HCT116 (cell line): ENCODE measurements around the gene CHST8. TPM values are rescaled to one million over a fixed set of nuclear protein-coding genes. Genes with fewer than 3 reads are reported as not detected.

Experiments
- ATAC-seq: fragments of 200-7000 bp; cut with Tn5 transposase; 2 replicates; pipeline ENCODE4 v1.9.1; 2020; ENCODE audit warnings: mild to moderate bottlenecking, moderate library complexity
- Bru-seq: library from RNA; stranded (reverse); fragments of 400-500 nt; gene quantifications from one replicate; lab custom pipeline; 2021; lab: Mats Ljungman, UMichigan
- BruChase-seq, 2 experiments: library from RNA; stranded (reverse); fragments of 400-500 nt; gene quantifications; one replicate each; lab custom pipeline; 2021; lab: Mats Ljungman, UMichigan
- BruUV-seq: library from RNA; stranded (reverse); fragments of 400-500 nt; replicated peaks from 2 replicates; lab custom pipeline; 2021; lab: Mats Ljungman, UMichigan
- CTCF ChIA-PET: fragments of 300-600 bp; sonication (Branson Sonifier 250); formaldehyde crosslinking; loops from one replicate; lab custom pipeline; 2021; ENCODE audit warnings: antibody characterized with exemption; lab: Charles Lee
- POLR2A ChIA-PET: fragments of 300-600, 350-600 bp; sonication (Branson Sonifier 250); formaldehyde crosslinking; loops from one replicate; lab custom pipeline; 2021; ENCODE audit warnings: antibody characterized with exemption; lab: Charles Lee
- RAD21 ChIA-PET, 2 experiments: fragments of 300-600 bp; sonication (Branson Sonifier 250); formaldehyde crosslinking; loops; one replicate each; lab custom pipeline; 2023; ENCODE audit warnings: low total read pairs in 2 of 2; ENCODE audit not compliant: uncharacterized antibody in 2 of 2, unreplicated experiment in 2 of 2, low non-redundant PET in 1 of 2; lab: Charles Lee
- DNase-seq: peaks from one replicate; pipeline ENCODE4 v3.0.0-alpha.2; 2010; ENCODE audit warnings: low read depth, low spot score
- H2AFZ ChIP-seq: fragments of 200-600 bp; shearing (Covaris generic), sonication (generic); 2 replicates; pipeline ENCODE4 v1.6.1; 2017; ENCODE audit warnings: low read depth, mixed run types, mixed read lengths, antibody characterized with exemption, low read length; ENCODE audit not compliant: poor library complexity, severe bottlenecking
- H3K27ac ChIP-seq: 2 replicates; pipeline ENCODE4 v1.5.1; 2012; ENCODE audit warnings: low read depth, low read length
- H3K27me3 ChIP-seq: fragments of 200-600 bp; sonication (generic); 2 replicates; pipeline ENCODE4 v1.6.1; 2016; ENCODE audit warnings: mixed run types, low read length, mixed read lengths; ENCODE audit not compliant: insufficient read depth
- H3K36me3 ChIP-seq, 2 experiments: fragments of 200-500 bp in 1 of 2; fragments of 200-600 bp in 1 of 2; sonication (Bioruptor generic) in 1 of 2; sonication (generic) in 1 of 2; 2 replicates each; pipeline versions ENCODE4 v1.5.1 to v1.6.1; 2014 to 2016; ENCODE audit warnings: low read length in 2 of 2, inconsistent platforms in 1 of 2, mixed read lengths in 1 of 2, mixed run types in 1 of 2; ENCODE audit not compliant: insufficient read depth in 2 of 2, control insufficient read depth in 1 of 2
- H3K4me1 ChIP-seq, 2 experiments: fragments of 200-600 bp in 1 of 2; sonication (generic) in 1 of 2; 2 replicates each; pipeline versions ENCODE4 v1.5.1 to v1.6.1; 2012 to 2017; ENCODE audit warnings: low read length in 2 of 2, inconsistent platforms in 1 of 2, mild to moderate bottlenecking in 1 of 2, mixed read lengths in 1 of 2, mixed run types in 1 of 2, moderate library complexity in 1 of 2; ENCODE audit not compliant: insufficient read depth in 2 of 2, control insufficient read depth in 1 of 2
- H3K4me2 ChIP-seq: fragments of 200-600 bp; sonication (generic); 2 replicates; pipeline ENCODE4 v1.6.1; 2017; ENCODE audit warnings: mixed run types, low read length, mixed read lengths
- H3K4me3 ChIP-seq, 2 experiments: fragments of 200-600 bp in 1 of 2; sonication (generic) in 1 of 2; replicated peaks in 1 of 2; 2 replicates each; pipeline ENCODE4 v1.5.1; 2011 to 2016; ENCODE audit warnings: low read length in 2 of 2, control low read depth in 1 of 2, low read depth in 1 of 2, mild to moderate bottlenecking in 1 of 2, mixed read lengths in 1 of 2, mixed run types in 1 of 2
- H3K79me2 ChIP-seq: fragments of 200-600 bp; sonication (generic); 2 replicates; pipeline ENCODE4 v1.6.1; 2017; ENCODE audit warnings: mild to moderate bottlenecking, mixed run types, low read length, moderate library complexity, mixed read lengths; ENCODE audit not compliant: insufficient read depth
- H3K9ac ChIP-seq: fragments of 200-600 bp; sonication (generic); 2 replicates; pipeline ENCODE4 v1.6.1; 2016; ENCODE audit warnings: low read length, mixed read lengths
- H3K9me2 ChIP-seq: fragments of 200-600 bp; sonication (generic), shearing (Covaris generic); 2 replicates; pipeline ENCODE4 v1.6.1; 2017; ENCODE audit warnings: mixed run types, mild to moderate bottlenecking, moderate library complexity; ENCODE audit not compliant: insufficient read depth
- H3K9me3 ChIP-seq, 2 experiments: fragments of 200-500 bp in 1 of 2; fragments of 200-600 bp in 1 of 2; sonication (Bioruptor generic) in 1 of 2; sonication (generic) in 1 of 2; 2 replicates each; pipeline ENCODE4 v1.6.1; 2014 to 2017; ENCODE audit warnings: low read length in 2 of 2, mixed read lengths in 2 of 2, inconsistent platforms in 1 of 2, low read depth in 1 of 2, mild to moderate bottlenecking in 1 of 2, mixed run types in 1 of 2, moderate library complexity in 1 of 2; ENCODE audit not compliant: control insufficient read depth in 1 of 2, insufficient read depth in 1 of 2
- H4K20me1 ChIP-seq: fragments of 200-600 bp; sonication (generic), shearing (Covaris generic); 2 replicates; pipeline ENCODE4 v1.6.1; 2017; ENCODE audit warnings: mixed run types, mild to moderate bottlenecking, moderate library complexity; ENCODE audit not compliant: insufficient read depth
- ATF3 ChIP-seq: IDR thresholded peaks from 2 replicates; pipeline ENCODE4 v1.6.1; 2012
- CBX3 ChIP-seq: IDR thresholded peaks from 2 replicates; pipeline ENCODE4 v1.6.1; 2012; ENCODE audit warnings: low read depth
- CEBPB ChIP-seq: IDR thresholded peaks from 2 replicates; pipeline ENCODE4 v1.6.1; 2012; ENCODE audit warnings: low read depth
- CTCF ChIP-seq, 3 experiments: fragments of 200-600 bp in 1 of 3; sonication (generic) in 1 of 3; IDR thresholded peaks in 2 of 3; conservative IDR thresholded peaks in 1 of 3; 2 replicates each; pipeline ENCODE4 v1.5.1; 2012 to 2017; ENCODE audit warnings: low read depth in 2 of 3, low read length in 2 of 3, antibody characterized with exemption in 1 of 3, borderline replicate concordance in 1 of 3, control low read depth in 1 of 3, mild to moderate bottlenecking in 1 of 3, mixed read lengths in 1 of 3, mixed run types in 1 of 3, moderate library complexity in 1 of 3; ENCODE audit not compliant: insufficient read depth in 1 of 3
- EGR1 ChIP-seq: IDR thresholded peaks from 2 replicates; pipeline ENCODE4 v1.6.1; 2012; ENCODE audit warnings: low read depth
- ELF1 ChIP-seq: IDR thresholded peaks from 2 replicates; pipeline ENCODE4 v1.6.1; 2012; ENCODE audit warnings: low read depth, borderline replicate concordance
- EZH2 ChIP-seq: fragments of 200-600 bp; sonication (generic); IDR thresholded peaks from 2 replicates; pipeline ENCODE4 v1.6.1; 2017; ENCODE audit warnings: antibody characterized with exemption, mixed run types
- EZH2phosphoT487 ChIP-seq: fragments of 200-600 bp; IDR thresholded peaks from 2 replicates; pipeline ENCODE4 v1.6.1; 2018; ENCODE audit warnings: antibody characterized with exemption, borderline replicate concordance
- FOSL1 ChIP-seq: IDR thresholded peaks from 2 replicates; pipeline ENCODE4 v1.6.1; 2012; ENCODE audit warnings: low read depth
- JUND ChIP-seq: IDR thresholded peaks from 2 replicates; pipeline ENCODE4 v1.6.1; 2012
- MAX ChIP-seq: IDR thresholded peaks from 2 replicates; pipeline ENCODE4 v1.6.1; 2012
- POLR2A ChIP-seq: IDR thresholded peaks from 2 replicates; pipeline ENCODE4 v1.7.0; 2011; ENCODE audit warnings: borderline replicate concordance; ENCODE audit not compliant: insufficient read depth, insufficient read length; ENCODE audit errors: extremely low read depth
- POLR2AphosphoS5 ChIP-seq: IDR thresholded peaks from 2 replicates; pipeline ENCODE4 v1.6.1; 2011; ENCODE audit warnings: mild to moderate bottlenecking, low read depth, low read length, moderate library complexity
- SIN3A ChIP-seq: IDR thresholded peaks from 2 replicates; pipeline ENCODE4 v1.6.1; 2012; ENCODE audit warnings: low read depth
- SP1 ChIP-seq: IDR thresholded peaks from 2 replicates; pipeline ENCODE4 v1.6.1; 2012; ENCODE audit warnings: low read depth
- SRF ChIP-seq: IDR thresholded peaks from 2 replicates; pipeline ENCODE4 v1.6.1; 2012; ENCODE audit warnings: low read depth
- TCF7L2 ChIP-seq: IDR thresholded peaks from 2 replicates; pipeline ENCODE4 v1.7.0; 2011; ENCODE audit warnings: borderline replicate concordance, inconsistent platforms; ENCODE audit not compliant: insufficient read depth, insufficient read length; ENCODE audit errors: extremely low read depth
- YY1 ChIP-seq: IDR thresholded peaks from 2 replicates; pipeline ENCODE4 v1.6.1; 2011; ENCODE audit warnings: low read length, low read depth, moderate library complexity, mild to moderate bottlenecking; ENCODE audit not compliant: insufficient replicate concordance; ENCODE audit errors: extremely low read depth
- ZBTB33 ChIP-seq: IDR thresholded peaks from 2 replicates; pipeline ENCODE4 v1.6.1; 2011; ENCODE audit warnings: mild to moderate bottlenecking, low read length, moderate library complexity; ENCODE audit not compliant: insufficient replicate concordance; ENCODE audit errors: extremely low read depth
- ZFX ChIP-seq: fragments of 450-650 bp; IDR thresholded peaks from 2 replicates; pipeline ENCODE4 v1.6.1; 2017
- intact Hi-C: fragments of 100-400 bp; cut with micrococcal nuclease; formaldehyde crosslinking; loops from 2 replicates; pipeline ENCODE4 v1.10.0; 2022
- long read RNA-seq: library from polyadenylated mRNA; unstranded; transcript quantifications from one replicate; pipeline ENCODE4 v2.0.0, GENCODE V29; 2021; ENCODE audit not compliant: unreplicated experiment
- polyA plus RNA-seq: library from polyadenylated mRNA; unstranded; fragments of >200 nt; gene quantifications from 2 replicates; pipeline ENCODE4 v1.2.1, GENCODE V29; 2012; ENCODE audit warnings: missing spikeins
- total RNA-seq: library from RNA; stranded (reverse); gene quantifications from one replicate; pipeline ENCODE4 v1.2.1, GENCODE V29; 2021; ENCODE audit not compliant: unreplicated experiment

CHST8 gene
- not detected for total RNA-seq
- 0.04 TPM in 1 of 2 replicates, not detected in the other for polyA plus RNA-seq
- Bru-seq, nascent RNA, result percentile 2 among the genes with signal in this experiment
- percentile 1 among the genes with signal in this experiment for BruChase-seq, experiment 1, labeled RNA remaining after a 6-hour chase
- not detected for BruChase-seq, experiment 2, labeled RNA remaining after a 2-hour chase
- long read RNA-seq, result 0 reads

GRCh38 chr19:33621811-33622504 lies at the start of gene CHST8:
Gene CHST8, plus strand, starts transcription at chr19:33621953. Its CDS starts 67,309 bp downstream, at chr19:33689262.
- POLR2A ChIA-PET, result no interaction called here
- BruUV-seq, result no TSS peak
- CTCF ChIA-PET, result no interaction called here

More at GRCh38 chr19:33621811-33622504, at the start of gene CHST8:
- Histone ChIP-seq H3K27ac (no peak within 1 kb of the TSS), H3K9me3 (no peaks in the 10 kb centered on the region), H3K27me3 (peaks cover 21% of the 10 kb centered on the region; the same call in 1 of the 2 replicates), H3K9me2 (no peaks in the 10 kb centered on the region), H4K20me1 (no peaks in the 10 kb centered on the region), H2AFZ (no peak within 1 kb of the TSS), H3K36me3 (no peaks in the 10 kb centered on the region), H3K79me2 (no peaks in the 10 kb centered on the region), H3K4me1 (no peaks in the 10 kb centered on the region), H3K9ac (no peak within 1 kb of the TSS), H3K4me3 (no peak within 1 kb of the TSS), H3K4me2 (no peak within 1 kb of the TSS)
- no peak for TF ChIP-seq JUND
- no peak for TF ChIP-seq SIN3A
- no peak for TF ChIP-seq CTCF (IDR thresholded peaks at IDR 0.05 in 2 of 3, conservative IDR thresholded peaks at IDR 0.05 in 1 of 3; ENCODE audit: borderline replicate concordance in 1 of 3, insufficient read depth in 1 of 3, low read depth in 2 of 3, low read length in 2 of 3)
- no peak for TF ChIP-seq CBX3
- no peak for TF ChIP-seq EZH2
- no peak for TF ChIP-seq SP1
- no peak for TF ChIP-seq EGR1
- TF ChIP-seq TCF7L2, result no peak
- no peak for TF ChIP-seq EZH2phosphoT487
- TF ChIP-seq ZBTB33, result no peak
- TF ChIP-seq CEBPB, result no peak
- no peak for TF ChIP-seq SRF
- no peak for TF ChIP-seq ATF3
- no peak for TF ChIP-seq POLR2AphosphoS5
- TF ChIP-seq ELF1, result no peak
- TF ChIP-seq YY1, result no peak
- no peak for TF ChIP-seq MAX
- TF ChIP-seq ZFX, result no peak
- no peak for TF ChIP-seq FOSL1
- no peak for TF ChIP-seq POLR2A
- RAD21 ChIA-PET, result no interaction called here
- ATAC-seq (no peak), DNase-seq (no peak)
- intact Hi-C loops, result no loop called here
